Stimulated activated CD8-positive, alpha-beta memory T cell treated with anti-CD3 and anti-CD28 coated beads, Interleukin-4, amount 100 ng/mL, for 48 hours (primary cell): ENCODE data around the gene PRRC2C.

Experiments
- DNase-seq: peaks from one replicate; pipeline ENCODE4 v3.0.0-alpha.2; 2020

Gene PRRC2C

DNA sequence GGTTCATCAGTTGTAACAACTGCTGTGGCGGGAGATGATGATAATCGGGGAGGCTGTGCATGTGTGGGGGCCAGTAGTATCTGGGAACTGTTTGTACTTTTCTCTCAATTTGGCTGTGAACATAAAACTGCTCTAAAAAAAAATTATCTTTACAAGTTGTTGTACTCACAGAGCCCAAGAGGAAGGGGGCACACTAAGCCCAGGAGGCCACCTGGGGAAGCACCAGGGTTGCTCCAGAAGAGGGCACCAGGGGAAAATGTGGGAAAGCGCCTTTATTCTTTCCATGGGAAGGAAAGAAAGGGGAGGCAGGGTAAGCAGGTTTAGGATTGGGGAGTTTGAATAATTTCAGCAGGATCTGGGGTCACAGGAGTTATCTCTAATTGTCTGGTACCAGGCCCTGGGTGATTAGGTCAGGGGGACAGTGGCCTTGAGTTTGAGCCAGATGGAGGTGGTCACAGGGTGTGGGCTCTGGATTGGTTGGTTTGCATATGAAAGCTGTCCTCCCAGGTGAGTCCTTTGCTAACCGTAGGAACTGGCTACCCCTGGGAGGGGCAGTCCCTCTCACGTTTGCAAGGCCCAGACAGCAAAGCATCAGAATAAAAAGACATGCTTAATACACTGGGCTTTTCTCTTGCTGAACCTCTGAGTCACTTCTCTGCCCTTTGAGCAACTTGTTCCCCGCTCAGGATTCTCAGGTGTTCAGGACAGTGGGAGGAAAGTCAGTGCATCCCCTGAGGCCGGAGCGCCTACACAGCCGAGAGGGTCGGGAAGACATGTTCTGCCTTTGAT lies 155.9 kb downstream of the PRRC2C start:
- DNase-seq: no peak

GRCh38 chr1:171642197-171642596 lies 156.9 kb downstream of the PRRC2C start:
- DNase-seq: no peak
